Putamen (tissue), 1 donor: ENCODE data around the gene TRMT10A.
"Not testable (repeated sequence)": the region's sequence is repeated elsewhere in the genome, so short reads cannot be mapped to it uniquely, and the experiment has no call there.

Source experiments
- DNase-seq: peaks from one replicate; pipeline ENCODE4 v3.0.0-alpha.2; 2016; ENCODE audit warnings: low spot score

The TRMT10A gene

GRCh38 chr4:99552872-99553271 lies 11.0 kb downstream of the TRMT10A start:
- DNase-seq: no peak

- no peak for DNase-seq
These were observed 23.4 kb downstream of the TRMT10A start for GRCh38 chr4:99540277-99540939.

- no peak for DNase-seq
These were observed 26.2 kb downstream of the TRMT10A start for GRCh38 chr4:99537674-99538073.

- DNase-seq: no peak
These were observed 27.0 kb downstream of the TRMT10A start for GRCh38 chr4:99536848-99537247.

DNA sequence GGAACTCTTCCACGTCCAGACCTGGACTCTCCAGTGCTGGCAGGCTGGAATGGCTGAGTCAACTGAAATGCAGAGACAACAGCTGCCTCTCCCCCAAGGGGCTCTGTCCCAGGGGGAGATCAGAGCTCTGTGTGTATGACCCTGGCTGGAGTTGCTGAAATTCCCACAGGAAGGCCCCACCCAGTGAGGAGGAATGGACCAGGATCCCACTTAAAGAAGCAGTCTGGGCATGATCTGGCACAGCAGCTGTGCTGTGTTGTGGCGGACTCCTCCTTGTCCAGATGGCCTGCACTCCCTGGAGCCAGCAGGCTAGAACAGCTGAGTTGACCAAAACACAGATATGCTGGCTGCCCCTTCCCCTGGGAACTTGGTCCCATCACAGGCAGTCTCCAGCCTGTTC lies 27.6 kb downstream of the TRMT10A start:
- no peak for DNase-seq

DNA sequence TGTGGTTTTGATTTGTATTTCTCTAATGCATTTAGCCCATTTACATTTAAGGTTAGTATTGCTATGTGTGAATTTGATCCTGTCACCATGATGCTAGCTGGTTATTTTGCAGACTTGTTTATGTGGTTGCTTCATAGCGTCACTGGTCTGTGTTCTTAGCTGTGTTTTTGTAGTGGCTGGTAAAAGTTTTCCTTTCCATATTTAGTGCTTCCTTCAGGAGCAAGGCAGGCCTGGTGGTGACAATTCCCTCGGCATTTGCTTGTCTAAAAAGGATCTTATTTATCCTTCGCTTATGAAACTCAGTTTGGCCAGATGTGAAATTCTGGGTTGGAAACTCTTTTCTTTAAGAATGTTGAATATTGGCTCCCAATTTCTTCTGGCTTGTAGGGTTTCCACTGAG lies 29.1 kb downstream of the TRMT10A start:
- DNase-seq: not testable (repeated sequence)

GRCh38 chr4:99529956-99530355 lies 33.9 kb downstream of the TRMT10A start:
- no peak for DNase-seq

DNA sequence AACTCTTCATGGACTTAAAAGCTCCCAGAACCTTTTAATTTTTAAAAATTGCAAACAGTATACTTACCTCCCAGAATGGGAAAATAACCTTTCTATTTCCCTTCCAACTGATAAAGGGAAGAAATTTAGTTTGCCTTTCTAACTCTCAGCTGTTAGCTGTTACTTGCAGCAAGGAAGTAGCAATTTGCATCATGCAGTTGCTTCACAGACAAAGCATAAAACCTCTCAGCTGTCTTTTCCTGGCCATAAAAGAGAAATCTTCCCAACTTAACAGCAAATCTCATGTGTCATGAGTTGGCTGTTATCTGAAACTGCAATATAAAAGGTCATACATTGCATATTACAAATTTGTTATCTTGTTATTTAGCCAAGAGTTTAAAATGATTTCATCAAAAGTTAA lies 34.6 kb downstream of the TRMT10A start:
- no peak for DNase-seq

DNA sequence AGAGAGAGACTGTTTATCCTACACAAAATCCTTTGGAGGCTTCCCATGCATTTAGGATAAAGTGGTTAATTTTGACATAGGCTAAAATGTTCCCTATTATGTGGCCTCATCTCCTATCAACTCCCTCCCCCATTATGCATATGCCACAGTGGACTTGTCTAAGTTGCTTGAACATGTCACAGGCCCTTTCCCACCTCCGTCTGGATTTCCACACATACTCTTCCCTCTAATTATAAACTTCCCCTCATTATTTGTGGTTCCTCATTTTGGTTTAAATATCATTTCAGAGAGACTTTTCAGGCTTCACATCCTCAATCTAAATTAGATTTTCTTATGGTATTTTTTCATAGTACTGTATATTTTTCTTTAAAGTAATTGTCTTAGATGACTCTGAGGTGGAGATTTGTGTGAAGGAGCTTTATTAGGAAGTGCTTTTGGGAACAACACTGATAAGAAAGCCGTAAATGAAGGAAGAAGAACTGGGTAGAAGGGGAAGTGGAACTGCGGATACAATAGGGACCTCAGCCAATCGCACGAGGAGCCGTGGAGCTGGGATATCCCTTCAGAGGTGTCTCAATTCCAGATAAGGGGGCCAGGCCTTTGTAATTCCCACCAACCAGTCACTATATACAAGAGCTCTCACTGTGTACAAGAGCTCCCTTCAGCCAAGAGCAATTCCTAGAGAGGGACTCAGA lies 45.1 kb downstream of the TRMT10A start:
- DNase-seq: no peak

DNA sequence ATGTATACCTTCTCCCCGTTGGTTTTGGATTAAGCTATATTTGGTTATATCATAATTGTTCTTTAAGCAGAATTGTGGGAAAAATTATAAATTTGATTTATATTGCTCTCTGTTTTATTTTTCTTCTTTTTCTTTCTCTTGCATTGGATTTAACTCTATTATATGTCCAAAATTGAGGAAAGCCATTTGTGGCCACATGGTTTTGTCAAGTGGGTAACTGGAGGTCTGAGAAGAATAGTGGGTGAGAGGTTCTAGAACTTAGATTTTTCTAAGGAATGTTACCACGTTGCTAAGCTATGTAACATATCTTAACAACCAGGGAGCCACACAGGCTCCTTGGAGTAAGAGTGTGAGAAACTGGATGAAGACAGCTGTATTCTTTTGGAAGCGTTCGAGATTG lies 53.1 kb downstream of the TRMT10A start, which contains the start of gene C4orf17:
Gene C4orf17, plus strand, starts transcription at position 301 of the 400 bp plus-strand sequence. CDS start 2,061 bp downstream, outside the sequence.
- DNase-seq: no peak

- no peak for DNase-seq
These were observed 56.1 kb downstream of the TRMT10A start for GRCh38 chr4:99507762-99508161.

DNA sequence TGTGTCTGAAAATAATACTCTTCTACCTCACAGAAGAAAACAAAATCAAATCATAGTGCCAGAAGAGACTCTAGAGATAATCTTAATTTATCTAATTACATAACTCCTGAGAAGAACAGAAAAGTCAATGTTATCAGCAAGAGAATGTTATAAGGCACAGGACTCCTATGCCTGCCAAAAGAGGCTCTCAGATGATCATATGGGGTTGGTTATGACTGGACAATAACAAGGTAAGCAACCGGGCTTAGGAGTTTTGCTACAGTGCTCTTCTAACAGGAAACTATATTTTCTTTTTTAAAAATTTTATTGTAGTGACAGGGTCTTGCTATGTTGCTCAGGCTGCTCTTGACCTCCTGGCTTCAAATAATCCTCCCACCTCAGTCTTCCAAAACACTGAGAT lies 56.5 kb downstream of the TRMT10A start:
- DNase-seq: no peak

GRCh38 chr4:99506781-99507180 lies 57.1 kb downstream of the TRMT10A start:
- no peak for DNase-seq

DNA sequence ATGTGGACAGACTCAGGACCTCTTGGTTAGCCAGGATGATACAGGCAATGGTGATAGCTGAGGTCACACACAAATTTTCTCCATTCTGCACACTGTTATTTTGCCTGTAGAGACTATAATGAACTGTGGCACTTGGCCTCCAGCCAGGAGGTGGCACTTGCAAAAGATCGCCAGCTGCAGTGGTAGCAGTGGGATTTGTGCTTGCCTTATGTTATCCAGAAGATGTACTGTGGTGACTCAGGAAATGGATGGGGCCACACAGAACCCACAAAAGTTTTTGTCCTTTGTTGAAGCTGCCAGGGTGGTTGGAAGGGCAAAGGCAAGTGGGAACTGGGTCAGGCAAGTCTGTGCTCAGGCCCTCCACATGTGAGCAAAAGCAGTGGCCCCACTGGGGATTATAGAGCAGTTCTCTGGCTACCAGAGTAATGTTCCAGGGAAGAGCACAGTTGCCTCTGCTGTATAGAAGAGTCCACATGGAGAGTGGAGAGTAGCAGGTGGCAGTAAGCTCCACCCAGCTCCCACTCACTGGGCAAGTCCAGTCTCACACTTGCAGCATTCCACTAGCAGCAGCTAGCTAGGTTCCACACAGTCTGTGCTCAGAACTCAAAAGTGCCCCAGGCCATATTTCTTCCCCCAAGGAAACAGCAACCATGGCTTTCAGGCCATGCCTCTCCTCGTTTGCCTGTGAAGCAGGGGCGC lies 58.9 kb downstream of the TRMT10A start:
- DNase-seq: no peak
